DND-41 (cell line): ENCODE measurements around the gene PCDHGA12.
"Not testable (repeated sequence)": the region's sequence is repeated elsewhere in the genome, so short reads cannot be mapped to it uniquely, and the experiment has no call there.

ENCODE experiments used
- ATAC-seq: fragments of 200-7000 bp; cut with Tn5 transposase; 3 replicates; pipeline ENCODE4 v1.9.1; 2021; ENCODE audit warnings: low read depth; ENCODE audit not compliant: insufficient read depth
- DNase-seq: peaks from one replicate; pipeline ENCODE4 v3.0.0-alpha.2; 2020
- H2AFZ ChIP-seq: 2 replicates; pipeline ENCODE4 v1.6.0; 2012; ENCODE audit warnings: low read depth, low read length
- H3K27ac ChIP-seq: 2 replicates; pipeline ENCODE4 v1.5.1; 2012; ENCODE audit warnings: low read length, inconsistent platforms
- H3K27me3 ChIP-seq: fragments of 200-600 bp; sonication (generic); 2 replicates; pipeline ENCODE4 v1.6.0; 2012; ENCODE audit warnings: low read length, mild to moderate bottlenecking, inconsistent platforms; ENCODE audit not compliant: insufficient read depth, poor library complexity
- H3K36me3 ChIP-seq: 2 replicates; pipeline ENCODE4 v1.5.1; 2012; ENCODE audit warnings: low read length, inconsistent platforms; ENCODE audit not compliant: insufficient read depth
- H3K4me1 ChIP-seq: 2 replicates; pipeline ENCODE4 v1.5.1; 2012; ENCODE audit warnings: mild to moderate bottlenecking, low read length; ENCODE audit not compliant: insufficient read depth
- H3K4me2 ChIP-seq: 2 replicates; pipeline ENCODE4 v1.6.0; 2012; ENCODE audit warnings: mild to moderate bottlenecking, moderate library complexity, low read length, inconsistent platforms; ENCODE audit not compliant: insufficient read depth
- H3K4me3 ChIP-seq, 2 experiments: fragments of 200-600 bp in 1 of 2; shearing (Covaris generic) in 1 of 2; 2 replicates each; pipeline ENCODE4 v1.5.1; 2012 to 2016; ENCODE audit warnings: inconsistent platforms in 2 of 2, low read length in 2 of 2, mild to moderate bottlenecking in 2 of 2, low read depth in 1 of 2, moderate library complexity in 1 of 2
- H3K79me2 ChIP-seq: 2 replicates; pipeline ENCODE4 v1.6.0; 2012; ENCODE audit warnings: low read length, inconsistent platforms; ENCODE audit not compliant: insufficient read depth
- H3K9ac ChIP-seq: 2 replicates; pipeline ENCODE4 v1.6.0; 2012; ENCODE audit warnings: low read depth, mild to moderate bottlenecking, inconsistent platforms, low read length, moderate library complexity
- H3K9me3 ChIP-seq: 2 replicates; pipeline ENCODE4 v1.5.1; 2012; ENCODE audit warnings: low read length, moderate library complexity, mild to moderate bottlenecking, inconsistent platforms; ENCODE audit not compliant: insufficient read depth, severe bottlenecking
- H4K20me1 ChIP-seq: 2 replicates; pipeline ENCODE4 v1.6.0; 2012; ENCODE audit warnings: low read length; ENCODE audit not compliant: insufficient read depth
- EZH2 ChIP-seq: IDR thresholded peaks from 3 replicates; pipeline ENCODE4 v1.6.1; 2012; ENCODE audit warnings: borderline replicate concordance, low read depth, mild to moderate bottlenecking, moderate library complexity, low read length, inconsistent platforms; ENCODE audit not compliant: severe bottlenecking
- TF ChIP-seq, protein P1 (sequence below): IDR thresholded peaks from 2 replicates; pipeline ENCODE4 v1.5.1; 2012; ENCODE audit warnings: borderline replicate concordance, low read length, moderate library complexity, mild to moderate bottlenecking; ENCODE audit not compliant: poor library complexity, severe bottlenecking; ENCODE audit errors: extremely low read depth

Gene PCDHGA12

DNA sequence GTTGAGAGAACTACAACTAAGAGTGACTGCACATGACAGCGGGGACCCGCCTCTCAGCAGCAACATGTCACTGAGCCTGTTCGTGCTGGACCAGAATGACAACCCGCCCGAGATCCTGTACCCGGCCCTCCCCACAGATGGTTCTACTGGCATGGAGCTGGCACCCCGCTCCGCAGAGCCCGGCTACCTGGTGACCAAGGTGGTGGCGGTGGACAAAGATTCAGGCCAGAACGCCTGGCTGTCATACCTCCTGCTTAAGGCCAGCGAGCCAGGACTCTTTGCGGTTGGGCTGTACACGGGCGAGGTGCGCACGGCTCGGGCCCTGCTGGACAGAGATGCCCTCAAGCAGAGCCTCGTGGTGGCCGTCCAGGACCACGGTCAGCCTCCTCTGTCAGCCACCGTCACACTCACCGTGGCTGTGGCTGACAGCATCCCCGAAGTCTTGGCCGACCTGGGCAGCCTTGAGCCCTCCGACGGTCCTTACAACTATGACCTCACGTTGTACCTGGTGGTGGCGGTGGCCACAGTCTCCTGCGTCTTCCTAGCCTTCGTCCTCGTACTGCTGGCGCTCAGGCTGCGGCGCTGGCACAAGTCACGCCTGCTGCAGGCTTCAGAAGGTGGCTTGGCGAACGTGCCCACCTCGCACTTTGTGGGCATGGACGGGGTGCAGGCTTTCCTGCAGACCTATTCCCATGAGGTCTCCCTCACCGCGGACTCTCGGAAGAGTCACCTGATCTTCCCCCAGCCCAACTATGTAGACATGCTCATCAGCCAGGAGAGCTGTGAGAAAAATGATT lies 45.6 kb upstream of the PCDHGA12 start:
- Histone ChIP-seq H4K20me1 (no peaks in the 10 kb centered on the region), H3K9me3 (no peaks in the 10 kb centered on the region), H3K27me3 (no peaks in the 10 kb centered on the region), H3K36me3 (no peaks in the 10 kb centered on the region), H2AFZ (no peak overlapping the region), H3K9ac (no peak overlapping the region), H3K4me3 (no peak overlapping the region), H3K27ac (no peak overlapping the region), H3K79me2 (no peaks in the 10 kb centered on the region), H3K4me2 (no peak overlapping the region), H3K4me1 (no peaks in the 10 kb centered on the region)
- TF ChIP-seq, protein P1, sequence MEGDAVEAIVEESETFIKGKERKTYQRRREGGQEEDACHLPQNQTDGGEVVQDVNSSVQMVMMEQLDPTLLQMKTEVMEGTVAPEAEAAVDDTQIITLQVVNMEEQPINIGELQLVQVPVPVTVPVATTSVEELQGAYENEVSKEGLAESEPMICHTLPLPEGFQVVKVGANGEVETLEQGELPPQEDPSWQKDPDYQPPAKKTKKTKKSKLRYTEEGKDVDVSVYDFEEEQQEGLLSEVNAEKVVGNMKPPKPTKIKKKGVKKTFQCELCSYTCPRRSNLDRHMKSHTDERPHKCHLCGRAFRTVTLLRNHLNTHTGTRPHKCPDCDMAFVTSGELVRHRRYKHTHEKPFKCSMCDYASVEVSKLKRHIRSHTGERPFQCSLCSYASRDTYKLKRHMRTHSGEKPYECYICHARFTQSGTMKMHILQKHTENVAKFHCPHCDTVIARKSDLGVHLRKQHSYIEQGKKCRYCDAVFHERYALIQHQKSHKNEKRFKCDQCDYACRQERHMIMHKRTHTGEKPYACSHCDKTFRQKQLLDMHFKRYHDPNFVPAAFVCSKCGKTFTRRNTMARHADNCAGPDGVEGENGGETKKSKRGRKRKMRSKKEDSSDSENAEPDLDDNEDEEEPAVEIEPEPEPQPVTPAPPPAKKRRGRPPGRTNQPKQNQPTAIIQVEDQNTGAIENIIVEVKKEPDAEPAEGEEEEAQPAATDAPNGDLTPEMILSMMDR: no peak
- no peak for TF ChIP-seq EZH2
- no peak for DNase-seq
- ATAC-seq: no peak

DNA sequence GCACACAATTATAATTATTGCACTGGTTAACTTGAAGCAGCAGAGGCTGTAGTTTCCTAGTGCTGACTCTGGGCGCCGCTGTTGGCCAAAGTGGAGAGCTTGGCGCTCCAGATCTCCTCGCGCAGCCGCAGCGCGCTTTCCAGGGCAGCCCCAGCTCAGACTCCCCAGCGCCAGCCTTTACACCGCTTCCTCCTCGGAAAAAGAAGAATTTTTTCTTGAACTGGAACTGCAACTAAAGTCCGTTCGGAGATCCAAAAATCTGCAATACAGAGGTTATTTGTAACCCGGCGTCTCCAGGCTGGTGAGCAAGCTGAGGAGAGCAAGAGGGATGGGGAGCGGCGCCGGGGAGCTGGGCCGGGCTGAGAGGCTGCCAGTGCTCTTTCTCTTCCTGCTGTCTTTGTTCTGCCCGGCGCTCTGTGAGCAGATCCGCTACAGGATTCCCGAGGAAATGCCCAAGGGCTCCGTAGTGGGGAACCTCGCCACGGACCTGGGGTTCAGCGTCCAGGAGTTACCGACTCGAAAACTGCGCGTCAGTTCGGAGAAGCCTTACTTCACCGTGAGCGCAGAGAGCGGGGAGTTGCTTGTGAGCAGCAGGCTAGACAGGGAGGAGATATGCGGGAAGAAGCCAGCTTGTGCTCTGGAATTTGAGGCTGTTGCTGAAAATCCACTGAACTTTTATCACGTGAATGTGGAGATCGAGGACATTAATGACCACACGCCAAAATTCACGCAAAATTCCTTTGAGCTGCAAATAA lies 42.6 kb upstream of the PCDHGA12 start, which contains the start of gene PCDHGB4:
TSS of gene PCDHGB4 (plus strand) at position 142 of the 755 bp plus-strand sequence. CDS start at position 329, 187 bp downstream.
- H4K20me1 ChIP-seq, H3K4me3 ChIP-seq, H3K36me3 ChIP-seq, H3K27me3 ChIP-seq, H3K4me2 ChIP-seq, DNase-seq, H3K9ac ChIP-seq, H3K9me3 ChIP-seq, H3K79me2 ChIP-seq, H2AFZ ChIP-seq, H3K4me1 ChIP-seq, ATAC-seq, H3K27ac ChIP-seq: not testable (repeated sequence)

- H3K36me3 ChIP-seq: no peaks in the 10 kb centered on the region
- ATAC-seq (no peak), DNase-seq (no peak)
- no peak overlapping the region for H2AFZ ChIP-seq
- no peaks in the 10 kb centered on the region for H3K4me1 ChIP-seq
- H3K79me2 ChIP-seq: no peaks in the 10 kb centered on the region
- H3K9me3 ChIP-seq: no peaks in the 10 kb centered on the region
- no peak overlapping the region for H3K4me3 ChIP-seq
- H4K20me1 ChIP-seq: no peaks in the 10 kb centered on the region
- H3K27me3 ChIP-seq: no peaks in the 10 kb centered on the region
- H3K4me2 ChIP-seq: no peak overlapping the region
- no peak overlapping the region for H3K27ac ChIP-seq
- no peak overlapping the region for H3K9ac ChIP-seq
- TF ChIP-seq EZH2: no peak
- TF ChIP-seq, protein P1: no peak
These were observed 41.6 kb upstream of the PCDHGA12 start for GRCh38 chr5:141388661-141389060.
